CD4-positive, alpha-beta T cell treated with Interleukin-1 beta for 1 hour (primary cell): ENCODE results near the gene G3BP1.
"Not testable (repeated sequence)": the region's sequence is repeated elsewhere in the genome, so short reads cannot be mapped to it uniquely, and the experiment has no call there.

Source experiments
- DNase-seq, 2 donors: peaks; one replicate each; pipeline ENCODE4 v3.0.0-alpha.2; 2020 to 2022

Gene G3BP1

DNA sequence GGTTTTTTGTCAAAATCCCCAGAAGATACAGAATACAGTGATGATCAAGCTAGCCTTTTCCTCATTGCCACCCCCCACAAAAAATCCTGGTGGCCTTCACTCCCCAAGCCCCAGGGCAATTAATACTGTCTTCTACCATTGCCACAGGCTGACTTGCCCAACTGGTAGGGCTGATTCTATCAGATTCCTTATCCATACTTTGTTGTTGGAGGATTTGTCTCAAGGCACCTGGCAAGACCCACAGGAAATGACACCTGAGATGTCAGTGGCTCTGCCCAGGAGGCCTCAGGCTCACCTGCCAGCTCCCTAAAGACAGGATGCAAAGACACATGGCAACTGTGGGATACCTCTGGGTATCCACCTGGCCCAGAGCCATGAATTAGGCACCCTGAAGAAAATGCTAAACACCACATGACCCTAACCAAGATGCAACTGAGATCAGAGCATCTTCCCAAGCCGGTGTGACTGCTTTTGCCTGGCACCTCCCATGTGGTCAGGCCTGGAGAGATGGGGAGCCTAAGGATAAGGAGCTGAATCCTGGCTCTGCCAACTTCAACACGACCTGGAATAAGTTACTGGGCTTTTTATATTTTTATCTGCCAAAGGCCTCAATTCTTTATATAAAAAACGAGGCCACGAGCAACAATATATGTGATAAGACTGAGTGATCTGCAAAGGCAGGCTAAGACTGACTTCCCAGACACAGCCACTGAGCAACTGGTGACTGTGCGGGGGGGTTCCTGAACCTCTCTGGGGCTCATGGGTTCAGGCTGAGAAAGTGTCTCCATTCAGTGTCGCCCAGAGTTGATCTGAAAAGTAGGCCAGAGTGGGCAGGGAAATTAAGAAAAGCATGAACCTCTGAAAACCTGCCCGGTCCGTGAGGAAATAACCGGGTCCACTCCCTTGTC, 14.3 kb upstream of the G3BP1 start:
- DNase-seq = peak; percentile 9 to 15

DNA sequence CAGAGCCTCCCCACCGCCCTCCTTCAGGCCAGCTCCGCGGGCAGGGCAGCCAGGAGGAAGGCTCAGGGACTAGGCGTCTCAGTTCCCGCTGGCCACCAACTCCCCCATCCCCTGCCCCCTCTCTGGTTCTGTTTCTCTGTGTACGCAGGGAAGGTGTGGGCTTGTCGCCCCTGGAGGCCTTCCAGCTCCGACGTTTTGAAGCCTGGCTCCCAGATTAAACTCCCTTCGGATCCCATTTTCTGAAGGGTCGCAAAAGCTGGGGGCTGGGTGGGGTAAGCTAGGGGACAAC, 13.7 kb upstream of the G3BP1 start:
- DNase-seq = peak in 1 of 2 donors; percentile 2

DNA sequence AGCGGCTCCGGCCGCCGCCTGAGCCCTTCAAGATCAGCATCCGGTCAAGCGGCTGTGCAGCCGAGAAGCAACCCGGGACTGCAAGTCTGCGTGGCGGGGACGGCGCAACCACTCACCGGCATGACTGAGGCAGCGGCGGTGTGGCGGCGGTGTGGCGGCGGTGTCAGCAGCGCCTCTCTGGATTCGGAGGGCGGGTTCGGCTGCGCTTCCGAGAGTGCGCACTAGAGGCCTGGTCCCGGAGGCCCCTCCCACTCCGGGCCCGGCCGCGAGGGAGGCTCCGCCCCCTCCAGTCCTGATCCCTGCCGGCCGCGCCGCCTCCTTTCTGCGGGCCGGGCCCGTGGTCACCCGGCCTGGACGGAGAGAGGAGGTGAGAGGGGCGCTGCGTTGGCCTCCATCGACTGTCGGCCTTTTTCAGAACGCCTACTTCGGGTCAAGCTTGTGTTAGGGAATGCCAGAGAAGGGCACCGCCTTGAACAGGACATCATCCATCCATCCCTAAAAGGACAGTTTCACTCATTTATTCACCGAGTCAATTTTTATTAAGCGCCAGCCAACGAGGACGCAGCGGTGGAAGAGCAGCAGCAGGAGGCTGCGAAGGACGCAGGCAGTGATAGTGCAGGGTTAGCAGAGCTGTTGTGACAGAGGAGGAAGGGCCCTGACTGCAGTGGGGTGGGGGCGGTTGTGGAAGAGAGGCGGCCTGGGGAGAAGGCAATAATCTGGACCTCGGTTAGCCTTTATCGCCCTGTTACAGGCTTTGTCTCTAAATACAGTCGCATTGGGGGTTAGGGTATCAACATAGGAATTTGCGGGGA, 13.1 kb upstream of the G3BP1 start, which contains the start of gene ATOX1:
Gene ATOX1, minus strand, starts transcription at position 202 of the 812 bp plus-strand sequence. Its CDS starts 80 bp downstream, at position 122.
- peak; percentile 91 for DNase-seq

DNA sequence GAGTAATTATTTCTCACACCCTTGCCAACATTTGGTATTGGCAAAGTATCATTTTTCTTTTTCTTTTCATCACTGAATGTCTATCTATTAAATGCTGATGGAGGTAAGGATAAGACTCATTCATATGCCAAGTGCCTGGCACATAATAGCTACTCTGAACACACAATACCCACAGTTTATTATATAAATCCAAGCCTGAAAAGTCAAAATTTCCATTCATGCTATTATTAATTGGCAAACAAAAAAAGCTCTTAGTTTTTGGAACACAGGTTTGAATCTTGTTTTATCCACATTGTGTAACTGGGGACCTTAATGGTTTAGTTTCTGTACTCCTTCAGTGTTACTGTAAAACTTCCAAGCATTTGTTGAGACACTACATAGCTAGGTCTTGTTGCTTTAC, 7.0 kb upstream of the G3BP1 start:
- DNase-seq = no peak

DNA sequence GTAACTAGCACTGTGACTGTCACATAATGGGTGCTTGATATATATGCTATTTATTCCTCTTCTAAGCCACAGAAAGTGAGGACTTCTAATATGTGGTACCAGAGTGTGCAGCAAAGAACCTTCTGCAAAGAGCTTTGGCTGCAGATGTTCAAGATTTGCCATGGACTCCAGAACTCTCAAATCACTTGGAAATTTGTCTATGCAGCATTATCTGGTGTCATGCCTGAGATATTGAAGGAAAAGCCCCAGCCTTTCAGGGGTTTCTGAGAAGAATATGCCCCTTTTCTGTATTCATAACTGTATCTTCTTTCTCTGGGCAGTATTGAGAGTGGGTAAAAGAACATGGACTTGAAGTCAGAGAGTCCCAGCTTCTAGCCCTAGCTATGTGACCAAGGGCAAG, 4.8 kb upstream of the G3BP1 start:
- DNase-seq = no peak

DNA sequence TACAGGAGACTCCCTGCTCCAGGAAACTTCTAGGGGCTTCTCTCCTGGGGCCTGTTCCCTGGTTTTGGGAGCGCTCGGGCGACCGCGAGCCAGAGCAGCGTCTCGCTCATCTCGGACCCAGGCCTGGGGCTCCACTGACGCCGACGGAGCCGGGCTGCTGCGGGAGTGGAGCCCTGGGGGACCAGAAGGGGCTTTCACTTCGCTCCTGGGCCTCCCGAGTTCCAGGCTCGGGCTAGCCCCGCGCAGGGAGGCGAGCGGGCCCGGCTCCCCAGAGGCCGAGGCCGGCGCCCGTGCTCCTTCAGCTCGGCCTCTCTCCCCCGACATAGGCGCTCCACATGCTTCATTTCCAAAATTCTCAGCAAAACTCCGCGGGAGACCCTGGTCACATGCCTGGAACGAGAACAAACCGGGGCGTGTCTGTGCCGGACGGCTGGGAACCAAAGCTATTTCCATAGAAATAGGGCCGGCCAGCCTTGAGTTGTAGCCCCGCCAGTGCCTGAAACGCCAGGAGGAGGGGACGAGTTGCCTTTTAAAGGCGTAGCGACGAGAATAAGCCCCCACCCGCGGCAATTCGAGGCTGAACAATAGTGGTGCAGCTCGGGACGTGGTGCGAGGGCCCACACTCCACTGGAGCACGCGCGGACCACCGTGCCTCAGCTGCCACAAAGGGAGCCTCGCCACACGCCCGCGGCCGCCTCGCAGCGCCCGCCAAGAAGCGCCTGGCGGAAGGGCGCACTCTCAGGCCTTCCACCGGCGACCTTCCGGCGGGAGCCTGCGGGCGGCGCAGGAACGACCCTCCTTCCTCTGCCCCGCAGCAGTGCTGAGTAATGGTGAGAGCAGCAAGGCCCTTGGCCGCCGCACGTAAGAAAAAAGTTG, 1.1 kb upstream of the G3BP1 start:
- DNase-seq = peak in 1 of 2 donors; percentile 10

DNA sequence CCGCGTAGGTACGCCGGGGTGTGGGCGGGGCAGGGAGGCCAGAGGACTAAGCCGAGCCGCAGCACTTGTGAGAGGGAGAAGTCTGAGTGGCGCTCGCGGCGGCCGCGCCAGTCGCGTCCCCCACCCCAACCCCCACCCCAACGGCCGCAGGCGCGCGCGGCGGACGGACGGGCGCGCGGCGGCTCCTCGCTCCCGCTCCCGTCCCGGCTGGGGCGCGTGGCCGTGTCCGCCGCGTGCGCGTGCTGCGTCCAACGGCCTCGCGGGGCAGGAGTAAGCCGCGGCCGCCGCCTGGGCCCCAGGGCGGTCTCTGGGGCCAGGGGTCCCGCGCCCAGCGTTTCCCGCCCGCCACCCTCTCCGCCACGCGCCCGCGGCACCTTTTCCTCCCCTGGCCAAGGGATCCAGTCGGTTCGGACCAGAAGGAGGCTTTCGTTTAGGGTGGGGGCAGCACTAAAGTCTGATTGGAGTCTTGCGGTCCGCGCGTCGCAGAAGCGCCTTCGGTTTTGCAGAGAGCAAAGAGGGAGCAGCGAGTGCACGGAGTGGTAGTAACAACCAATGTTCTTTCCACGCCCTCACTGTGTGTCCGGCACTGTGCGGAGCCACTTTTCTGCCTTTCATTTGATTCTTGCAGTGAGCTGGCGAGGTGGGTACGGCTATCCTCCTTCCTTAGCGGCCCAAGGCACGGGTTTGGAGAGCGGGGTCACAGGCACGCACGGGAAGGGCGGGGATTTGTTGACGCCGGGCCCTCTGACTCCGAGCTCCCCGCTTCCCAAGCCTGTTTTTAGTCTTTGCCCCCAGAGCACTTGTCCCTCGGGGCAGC, 483 bp downstream of the G3BP1 start:
- peak; percentile 30 to 43 for DNase-seq

DNA sequence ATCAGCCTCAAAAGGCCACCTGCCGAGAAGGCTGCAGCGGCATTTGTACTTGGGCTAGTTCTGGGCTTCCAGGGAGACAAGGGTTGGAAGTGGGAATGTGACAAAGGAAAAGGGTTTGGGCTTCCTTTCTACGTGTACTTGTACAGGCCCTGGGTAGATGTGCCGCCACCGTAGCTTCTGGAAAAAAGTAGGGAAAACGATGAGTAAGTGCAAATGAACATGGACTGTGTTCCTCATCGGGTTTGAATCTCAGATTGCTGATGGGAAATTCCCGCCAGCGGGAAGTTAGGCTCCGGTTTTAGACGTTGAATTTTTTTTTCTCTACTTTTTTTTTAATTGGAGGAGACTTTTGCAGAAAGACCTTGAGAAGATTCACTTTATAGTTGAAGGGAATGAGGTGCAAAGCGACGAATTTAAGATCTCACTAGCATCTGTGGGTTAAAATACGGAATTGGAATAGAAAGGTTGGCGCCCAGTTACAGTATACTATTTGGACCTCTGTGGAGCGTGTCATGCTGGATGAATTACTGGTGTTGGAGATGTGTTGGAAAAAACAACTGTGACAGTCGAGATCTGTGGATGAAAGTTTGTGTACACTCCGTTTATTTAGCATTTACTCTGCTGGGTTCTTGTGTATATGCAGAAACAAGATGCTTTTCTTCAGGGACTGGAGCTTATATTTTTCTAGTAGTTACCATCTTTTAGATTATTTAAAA, 1.2 kb downstream of the G3BP1 start:
- peak in 1 of 2 donors; percentile 20 for DNase-seq

DNA sequence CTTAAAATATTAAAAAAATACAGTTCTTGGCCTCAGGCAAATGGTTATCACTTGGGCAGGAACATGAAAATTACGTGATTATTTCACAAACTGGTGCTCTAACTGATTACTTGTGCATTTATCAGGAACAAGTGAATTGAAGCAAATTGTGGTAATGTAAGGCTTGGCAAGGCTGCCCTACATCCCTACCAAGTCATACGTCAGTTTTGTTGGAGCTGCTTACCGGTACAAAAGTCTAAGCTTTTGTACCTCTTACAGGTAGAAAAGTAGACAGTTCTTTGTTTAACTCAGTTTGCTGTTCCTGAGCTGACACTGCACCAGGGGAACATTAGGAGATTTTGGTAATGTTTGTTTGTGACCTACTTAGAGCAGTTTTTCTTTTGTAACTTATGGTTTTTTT, 2.2 kb downstream of the G3BP1 start:
- DNase-seq = no peak

DNA sequence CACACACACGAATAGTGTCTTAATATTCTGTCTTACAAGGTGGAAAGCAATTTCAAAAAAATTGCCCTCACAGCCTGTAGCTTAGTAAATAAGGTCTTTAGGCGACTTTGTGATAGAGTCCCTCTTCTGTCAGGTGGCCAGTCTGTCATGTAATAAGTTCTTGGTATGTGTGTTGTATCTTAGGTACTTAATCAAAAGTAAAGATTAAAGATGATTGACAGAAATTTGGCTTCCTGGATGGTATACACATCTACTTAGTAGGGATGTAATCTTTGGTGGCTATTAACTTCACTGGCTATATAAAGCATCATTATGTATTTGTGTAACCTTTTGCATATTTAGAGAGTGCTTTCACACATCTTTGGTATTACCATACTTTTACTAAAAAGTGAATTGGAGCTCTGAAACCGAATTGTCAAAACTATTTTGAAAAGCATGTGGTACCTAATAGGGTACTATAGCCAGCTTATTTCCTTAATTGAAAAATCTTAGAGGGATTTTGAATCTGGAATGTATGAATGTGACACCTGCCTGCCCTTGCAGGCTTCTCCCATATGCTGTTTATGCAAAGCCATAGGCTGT, 3.4 kb downstream of the G3BP1 start:
- DNase-seq = no peak

DNA sequence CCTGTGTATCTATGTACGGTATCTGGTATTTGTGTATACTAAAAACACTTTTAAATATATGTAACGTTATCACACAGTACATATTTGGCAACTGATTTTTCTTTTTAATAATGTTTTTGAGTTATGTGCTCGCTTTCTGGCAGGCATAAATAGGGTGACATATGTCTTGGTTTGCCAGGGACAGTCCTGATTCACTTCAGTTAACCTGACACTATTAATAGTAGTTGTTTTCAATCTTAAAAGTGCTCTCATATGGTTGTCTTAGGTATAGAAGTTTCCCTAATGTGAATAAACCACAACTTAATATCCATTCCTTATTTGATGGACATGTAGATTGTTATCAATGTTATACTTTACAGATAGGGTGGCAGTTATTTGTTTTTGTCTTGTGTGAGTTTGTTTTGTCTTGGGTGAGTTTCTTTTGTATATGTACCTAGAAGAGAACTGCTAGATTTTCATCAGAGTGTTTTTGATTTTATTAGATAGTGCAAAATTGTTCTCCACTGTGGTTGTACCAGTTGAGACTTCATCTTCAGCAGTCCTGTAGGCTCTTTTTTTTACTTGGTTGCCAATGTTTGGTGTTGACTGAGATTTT, 7.9 kb downstream of the G3BP1 start:
- no peak for DNase-seq

DNA sequence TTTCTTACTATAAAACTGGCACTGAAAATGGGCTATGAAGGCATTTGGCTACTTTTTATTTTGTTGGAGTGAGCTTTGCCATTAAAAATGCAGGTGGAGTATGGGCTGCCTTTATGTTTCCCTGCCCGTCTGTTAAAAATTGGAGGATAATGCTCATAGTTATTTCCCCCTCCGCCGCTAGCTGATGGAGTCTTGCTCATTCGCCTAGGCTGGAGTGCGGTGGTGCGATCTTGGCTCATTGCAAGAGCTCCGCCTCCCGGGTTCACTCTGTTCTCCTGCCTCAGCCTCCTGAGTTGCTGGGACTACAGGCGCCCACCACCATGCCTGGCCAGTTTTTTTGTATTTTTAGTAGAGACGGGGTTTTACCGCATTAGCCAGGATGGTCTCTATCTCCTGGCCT, 8.6 kb downstream of the G3BP1 start:
- no peak for DNase-seq

DNA sequence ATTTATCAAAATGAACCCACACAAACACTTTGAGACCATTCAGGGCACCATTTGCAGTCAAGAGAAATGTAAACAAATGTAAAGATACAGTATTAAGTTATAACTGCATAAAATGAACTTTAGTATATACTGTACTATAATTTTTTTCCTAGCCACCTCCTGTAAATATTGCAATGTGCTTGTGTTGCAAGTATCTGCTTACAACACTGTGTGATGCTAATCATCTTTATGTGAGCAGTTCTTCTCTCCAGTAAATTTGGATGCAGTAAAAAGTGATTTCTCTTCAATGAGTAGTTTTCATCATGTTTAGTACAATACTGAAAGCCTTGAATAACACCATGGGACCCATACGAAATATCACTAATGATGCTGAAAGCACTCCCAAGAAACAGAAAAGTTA, 9.4 kb downstream of the G3BP1 start:
- DNase-seq = no peak

DNA sequence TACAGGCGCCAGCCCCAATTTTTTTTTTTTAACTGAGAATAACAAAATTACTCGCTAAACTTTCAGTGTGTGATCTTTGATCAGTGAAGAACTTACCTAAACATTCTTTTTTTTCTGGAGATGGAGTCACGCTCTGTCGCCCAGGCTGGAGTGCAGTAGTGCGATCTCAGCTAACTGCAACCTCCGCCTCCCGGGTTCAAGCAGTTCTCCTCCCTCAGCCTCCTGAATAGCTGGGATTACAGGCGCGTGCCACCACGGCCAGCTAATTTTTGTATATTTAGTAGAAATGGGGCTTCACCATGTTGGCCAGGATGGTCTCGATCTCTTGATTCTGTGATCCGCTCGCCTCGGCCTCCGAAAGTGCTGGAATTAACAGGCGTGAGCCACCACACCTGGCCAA, 11.9 kb downstream of the G3BP1 start:
- not testable (repeated sequence) for DNase-seq

DNA sequence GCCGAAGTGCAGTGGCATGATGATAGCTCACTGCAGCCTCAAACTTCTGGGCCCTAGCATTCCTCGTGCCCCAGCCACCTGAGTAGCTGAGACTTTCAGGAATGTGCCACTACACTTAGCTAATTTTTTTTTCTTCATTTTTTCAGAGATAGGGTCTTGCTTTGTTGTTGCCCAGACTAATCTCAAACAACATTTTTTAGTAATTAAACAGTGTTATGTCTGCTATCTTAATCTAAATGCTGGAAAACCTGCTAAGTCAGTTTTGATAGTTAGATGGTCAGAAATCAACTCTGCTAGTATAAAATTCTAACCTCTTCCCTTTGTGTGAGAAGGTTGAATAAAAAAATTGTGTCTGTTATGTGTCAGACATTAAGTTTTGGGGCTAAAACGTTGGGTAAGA, 12.4 kb downstream of the G3BP1 start:
- no peak for DNase-seq

DNA sequence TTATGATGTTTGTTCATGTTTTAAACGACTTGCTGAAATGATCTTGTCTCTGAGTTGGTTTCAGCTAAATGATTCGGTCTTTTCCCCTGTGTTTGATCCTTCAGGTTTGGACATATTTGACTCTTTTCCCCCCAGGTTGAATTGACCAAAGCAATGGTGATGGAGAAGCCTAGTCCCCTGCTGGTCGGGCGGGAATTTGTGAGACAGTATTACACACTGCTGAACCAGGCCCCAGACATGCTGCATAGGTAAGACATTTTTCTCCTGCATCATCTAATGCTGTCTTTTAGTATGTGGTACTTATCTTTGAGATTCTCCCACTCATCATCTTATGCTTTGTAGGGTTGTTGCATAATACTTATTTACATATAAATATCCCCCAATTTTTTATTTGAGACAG, 14.7 kb downstream of the G3BP1 start:
- no peak for DNase-seq

DNA sequence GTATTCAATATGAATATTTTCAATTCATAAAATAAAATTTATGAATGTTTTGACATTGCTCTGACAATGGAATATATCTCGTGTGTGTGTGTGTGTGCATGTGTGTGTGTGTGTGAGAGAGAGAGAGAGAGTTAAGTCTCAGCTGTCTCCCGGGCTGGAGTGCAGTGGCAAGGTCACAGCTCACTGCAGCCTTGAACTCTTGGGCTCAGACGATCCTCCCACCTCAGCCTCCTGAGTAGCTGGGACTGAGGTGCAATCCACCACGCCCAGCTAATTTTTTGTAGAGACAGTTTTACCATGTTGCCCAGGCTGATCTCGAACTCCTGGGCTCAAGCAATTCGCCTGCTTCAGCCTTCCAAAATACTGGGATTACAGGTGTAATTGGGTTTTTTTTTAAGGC, 16.1 kb downstream of the G3BP1 start:
- no peak for DNase-seq

DNA sequence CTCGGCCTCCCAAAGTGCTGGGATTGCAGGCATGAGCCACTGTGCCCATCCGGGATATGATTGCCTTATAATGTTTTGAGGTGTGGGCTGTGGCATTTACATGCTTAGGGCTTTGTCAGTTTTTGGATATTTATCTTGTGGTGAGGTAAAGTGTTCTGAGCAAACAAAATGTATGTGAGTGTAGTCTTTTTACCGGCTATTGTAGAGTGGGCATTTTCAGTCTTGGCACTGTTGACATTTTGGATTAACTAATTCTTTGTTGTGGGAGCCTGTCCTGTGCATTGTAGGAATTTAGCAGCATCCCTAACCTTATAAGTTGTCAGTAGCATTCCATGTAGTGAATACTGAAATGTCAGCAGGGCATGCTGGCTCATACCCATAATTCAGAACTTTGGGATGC, 21.6 kb downstream of the G3BP1 start:
- DNase-seq = no peak

DNA sequence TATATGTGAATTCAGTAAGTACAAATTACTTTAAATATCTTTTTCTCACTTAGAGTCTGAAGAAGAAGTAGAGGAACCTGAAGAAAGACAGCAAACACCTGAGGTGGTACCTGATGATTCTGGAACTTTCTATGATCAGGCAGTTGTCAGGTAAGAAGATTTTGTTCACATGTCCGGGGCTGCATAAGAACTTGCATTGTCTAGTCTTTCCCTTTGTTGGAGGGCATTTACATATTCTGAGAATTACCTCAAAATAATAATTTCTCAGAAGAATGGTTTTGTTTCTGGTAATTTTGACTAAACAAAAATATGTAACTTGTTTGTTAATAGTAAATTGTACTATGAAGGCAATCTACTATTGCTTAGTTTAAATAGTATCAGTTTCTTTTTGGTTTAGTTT, 23.7 kb downstream of the G3BP1 start:
- DNase-seq = no peak

DNA sequence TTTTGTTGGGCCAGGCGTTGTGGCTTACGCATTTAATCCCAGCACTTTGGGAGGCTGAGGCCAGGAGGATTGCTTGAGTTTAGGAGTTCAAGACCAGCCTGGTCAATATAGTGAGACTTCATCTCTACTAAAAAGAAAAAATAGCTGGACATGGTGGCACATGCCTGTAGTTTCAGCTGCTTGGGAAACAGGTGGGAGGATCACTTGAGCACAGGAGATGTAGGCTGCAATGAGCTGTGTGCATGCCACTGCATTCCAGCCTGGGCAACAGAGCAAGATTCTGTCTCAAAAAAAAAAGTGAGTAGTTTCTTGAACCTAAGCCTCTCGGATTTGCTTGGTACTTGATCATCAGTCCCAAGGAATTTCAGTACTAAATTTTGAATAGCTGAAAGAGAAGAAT, 26.9 kb downstream of the G3BP1 start:
- DNase-seq = no peak

DNA sequence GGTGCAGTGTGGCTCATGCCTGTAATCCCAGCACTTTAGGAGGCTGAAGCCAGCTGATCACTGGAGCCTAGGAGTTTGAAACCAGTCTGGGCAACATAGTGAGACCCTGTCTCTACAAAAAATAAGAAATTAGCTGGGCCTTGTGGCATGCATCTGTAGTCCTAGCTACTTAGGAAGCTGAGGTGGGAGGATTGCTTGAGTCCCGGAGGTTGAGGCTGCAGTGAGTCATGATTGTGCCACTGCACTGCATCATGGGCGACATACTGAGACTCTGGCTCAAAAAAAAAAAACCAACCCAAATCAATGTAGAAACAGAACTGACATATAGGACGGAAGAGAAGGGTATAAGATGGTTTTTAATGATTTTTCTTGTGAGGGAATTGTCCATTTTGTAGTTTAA, 27.7 kb downstream of the G3BP1 start:
- DNase-seq = no peak
